Measurements from ENCODE around the gene LRRK2.

Gene LRRK2

GRCh38 chr12:40224439-40225291 lies at the start of gene LRRK2:
Gene LRRK2, plus strand, starts transcription at chr12:40224997. Its CDS starts 135 bp downstream, at chr12:40225132.
- TF ChIP-seq GATA2 (IDR thresholded peaks at IDR 0.05; ENCODE audit: low read depth, low read length): peak; percentile 92
- peak; percentile 65; the same call in 1 of the 2 replicates for TF ChIP-seq GATA3 (IDR thresholded peaks at IDR 0.05; ENCODE audit: low read depth, low read length)

GRCh38 chr12:40175045-40175444 lies 49.8 kb upstream of the LRRK2 start:
- TF ChIP-seq GATA2 (IDR thresholded peaks at IDR 0.05; ENCODE audit: low read depth, low read length) (no peak), GATA3 (IDR thresholded peaks at IDR 0.05; ENCODE audit: low read depth, low read length) (no peak)

- TF ChIP-seq GATA3 (IDR thresholded peaks at IDR 0.05; ENCODE audit: low read depth, low read length) (no peak), GATA2 (IDR thresholded peaks at IDR 0.05; ENCODE audit: low read depth, low read length) (no peak)
These were observed 49.3 kb upstream of the LRRK2 start for GRCh38 chr12:40175489-40175888.

GRCh38 chr12:40178701-40179100 lies 46.1 kb upstream of the LRRK2 start:
- no peak for TF ChIP-seq GATA2 (IDR thresholded peaks at IDR 0.05; ENCODE audit: low read depth, low read length)
- no peak for TF ChIP-seq GATA3 (IDR thresholded peaks at IDR 0.05; ENCODE audit: low read depth, low read length)

GRCh38 chr12:40181490-40181889 lies 43.3 kb upstream of the LRRK2 start:
- TF ChIP-seq GATA3 (IDR thresholded peaks at IDR 0.05; ENCODE audit: low read depth, low read length): no peak
- TF ChIP-seq GATA2 (IDR thresholded peaks at IDR 0.05; ENCODE audit: low read depth, low read length): no peak

GRCh38 chr12:40183715-40184114 lies 41.1 kb upstream of the LRRK2 start:
- no peak for TF ChIP-seq GATA2 (IDR thresholded peaks at IDR 0.05; ENCODE audit: low read depth, low read length)
- TF ChIP-seq GATA3 (IDR thresholded peaks at IDR 0.05; ENCODE audit: low read depth, low read length): no peak

GRCh38 chr12:40184493-40185302 lies 40.1 kb upstream of the LRRK2 start:
- TF ChIP-seq GATA3 (IDR thresholded peaks at IDR 0.05; ENCODE audit: low read depth, low read length): no peak
- no peak for TF ChIP-seq GATA2 (IDR thresholded peaks at IDR 0.05; ENCODE audit: low read depth, low read length)

GRCh38 chr12:40185303-40185693 lies 39.5 kb upstream of the LRRK2 start:
- TF ChIP-seq GATA3 (IDR thresholded peaks at IDR 0.05; ENCODE audit: low read depth, low read length) (no peak), GATA2 (IDR thresholded peaks at IDR 0.05; ENCODE audit: low read depth, low read length) (no peak)

GRCh38 chr12:40188558-40189320 lies 36.1 kb upstream of the LRRK2 start:
- TF ChIP-seq GATA2 (IDR thresholded peaks at IDR 0.05; ENCODE audit: low read depth, low read length) (no peak), GATA3 (IDR thresholded peaks at IDR 0.05; ENCODE audit: low read depth, low read length) (no peak)

- TF ChIP-seq GATA3 (IDR thresholded peaks at IDR 0.05; ENCODE audit: low read depth, low read length): no peak
These were observed 32.0 kb upstream of the LRRK2 start for GRCh38 chr12:40192704-40193255.

- no peak for TF ChIP-seq GATA2 (IDR thresholded peaks at IDR 0.05; ENCODE audit: low read depth, low read length)
These were observed 30.0 kb upstream of the LRRK2 start for GRCh38 chr12:40194846-40195245.

- TF ChIP-seq GATA3 (IDR thresholded peaks at IDR 0.05; ENCODE audit: low read depth, low read length) (no peak), GATA2 (IDR thresholded peaks at IDR 0.05; ENCODE audit: low read depth, low read length) (no peak)
These were observed 27.2 kb upstream of the LRRK2 start for GRCh38 chr12:40197590-40197989.

- TF ChIP-seq GATA3 (IDR thresholded peaks at IDR 0.05; ENCODE audit: low read depth, low read length): no peak
- no peak for TF ChIP-seq GATA2 (IDR thresholded peaks at IDR 0.05; ENCODE audit: low read depth, low read length)
These were observed 26.2 kb upstream of the LRRK2 start for GRCh38 chr12:40198601-40199000.

Data from SH-SY5Y (cell line).